DMS 273 treated with DMSO at 0.1 percent for 48 hours (cell line): Measurements from ENCODE around the gene PANX1.

Experiments
- DNase-seq: peaks from one replicate; lab custom pipeline; 2025; lab: John Stamatoyannopoulos, UW

Gene PANX1

GRCh38 chr11:94129512-94130297 lies 1.1 kb downstream of the PANX1 start:
- DNase-seq, result no peak

DNA sequence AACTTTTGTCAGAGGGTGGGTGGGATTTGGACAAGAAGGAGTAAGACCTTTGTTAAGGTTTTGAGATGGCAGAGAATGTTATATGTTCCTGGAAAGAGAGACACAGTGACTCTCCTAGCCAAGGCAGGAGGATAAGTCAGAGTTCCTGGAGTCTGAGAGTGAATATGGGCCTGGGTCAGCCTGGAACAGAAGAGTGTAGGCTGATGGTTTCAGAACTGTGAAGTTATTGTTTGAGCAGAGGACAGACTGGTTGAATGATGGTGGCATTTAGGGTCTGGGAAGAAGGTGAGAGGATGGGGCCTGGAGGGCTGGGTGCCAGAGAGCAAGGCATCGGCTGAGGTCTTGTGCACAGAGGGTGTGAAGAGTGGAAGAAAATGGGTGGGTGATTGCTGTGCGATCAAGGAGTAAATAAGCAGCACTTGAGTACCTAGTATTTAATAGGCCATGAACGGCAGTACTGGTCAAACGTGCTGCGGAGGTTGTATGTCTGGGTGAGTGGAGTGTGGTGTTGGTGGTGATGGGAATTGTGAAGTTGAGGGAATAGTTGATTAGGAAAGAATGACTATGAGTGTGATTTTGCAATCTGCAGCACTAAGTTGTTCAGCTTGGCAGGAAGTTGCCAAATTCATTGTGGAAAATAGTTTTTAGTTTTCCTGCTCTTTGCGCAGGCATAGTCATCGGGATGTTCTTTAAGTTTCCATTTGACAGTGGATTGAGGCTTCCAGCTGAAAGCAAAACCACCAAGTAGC lies 1.8 kb downstream of the PANX1 start:
- DNase-seq, result no peak

- no peak for DNase-seq
Measured at GRCh38 chr11:94131047-94131717, 2.5 kb downstream of the PANX1 start.

GRCh38 chr11:94131718-94132115 lies 3.1 kb downstream of the PANX1 start:
- DNase-seq, result no peak

- no peak for DNase-seq
Measured at GRCh38 chr11:94132152-94132558, 3.5 kb downstream of the PANX1 start.

GRCh38 chr11:94132823-94133408 lies 4.3 kb downstream of the PANX1 start:
- DNase-seq, result no peak

DNA sequence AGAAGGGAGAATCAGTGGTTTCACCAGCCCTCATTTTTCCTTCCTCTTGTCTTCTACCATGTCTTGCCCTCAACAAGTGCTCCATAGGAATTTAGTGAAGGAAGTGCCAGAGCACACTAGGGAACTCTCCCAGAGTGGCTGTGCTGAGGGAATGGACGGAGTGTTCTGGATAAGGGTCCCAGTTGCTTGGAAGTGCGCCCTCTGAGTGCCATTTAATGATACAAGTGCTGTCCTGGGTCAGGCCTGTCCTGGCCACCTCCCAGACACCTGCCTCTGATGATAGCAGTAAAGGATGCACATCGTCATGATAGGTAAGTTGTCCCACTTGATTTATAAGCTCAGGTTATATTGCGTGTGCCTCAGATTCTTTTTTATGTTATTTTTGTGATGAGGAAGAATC lies 5.1 kb downstream of the PANX1 start:
- no peak for DNase-seq

GRCh38 chr11:94134651-94135512 lies 6.2 kb downstream of the PANX1 start:
- DNase-seq, result no peak

DNA sequence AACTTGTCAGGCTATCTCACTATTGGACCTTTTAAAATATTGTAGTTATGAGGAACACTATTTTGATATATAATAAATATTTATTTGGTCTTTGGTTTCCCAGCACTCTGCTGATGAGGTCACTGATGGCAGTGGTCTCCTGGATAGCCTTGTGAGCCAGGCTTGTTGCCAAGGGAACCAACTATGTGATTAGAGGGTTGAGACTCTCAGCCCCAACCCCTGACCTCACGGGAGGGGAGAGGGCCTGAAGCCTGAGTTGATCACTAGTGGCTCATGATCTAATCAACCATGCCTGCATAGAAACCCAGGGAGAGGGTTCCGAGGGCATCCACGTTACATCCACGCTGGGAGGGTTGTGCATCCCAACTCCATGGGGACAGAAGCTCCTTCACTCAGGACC lies 10.8 kb downstream of the PANX1 start:
- DNase-seq, result no peak

DNA sequence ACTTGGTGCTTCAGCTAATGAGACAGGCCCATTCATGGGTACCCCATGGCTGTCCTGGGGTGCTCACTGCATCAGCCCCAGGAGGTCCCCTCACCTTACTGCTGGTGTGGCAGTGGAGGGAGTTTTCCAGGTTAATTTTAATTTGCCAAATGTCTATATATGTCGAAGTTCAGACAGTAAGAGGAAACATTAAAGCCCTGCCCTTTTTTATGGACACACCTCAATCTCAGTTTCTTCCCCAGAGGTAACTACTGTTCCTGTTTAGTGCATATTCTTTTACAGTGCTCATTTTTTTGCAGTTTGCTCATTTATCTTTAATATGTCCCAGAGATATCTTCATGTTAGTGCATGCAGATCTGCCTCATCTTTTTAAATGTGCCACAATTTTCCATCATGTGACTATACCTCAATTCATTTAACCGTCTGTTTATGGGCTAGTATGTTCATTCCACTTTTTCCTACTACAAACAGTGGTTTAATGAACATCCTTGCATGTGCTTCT lies 11.6 kb downstream of the PANX1 start:
- no peak for DNase-seq

DNA sequence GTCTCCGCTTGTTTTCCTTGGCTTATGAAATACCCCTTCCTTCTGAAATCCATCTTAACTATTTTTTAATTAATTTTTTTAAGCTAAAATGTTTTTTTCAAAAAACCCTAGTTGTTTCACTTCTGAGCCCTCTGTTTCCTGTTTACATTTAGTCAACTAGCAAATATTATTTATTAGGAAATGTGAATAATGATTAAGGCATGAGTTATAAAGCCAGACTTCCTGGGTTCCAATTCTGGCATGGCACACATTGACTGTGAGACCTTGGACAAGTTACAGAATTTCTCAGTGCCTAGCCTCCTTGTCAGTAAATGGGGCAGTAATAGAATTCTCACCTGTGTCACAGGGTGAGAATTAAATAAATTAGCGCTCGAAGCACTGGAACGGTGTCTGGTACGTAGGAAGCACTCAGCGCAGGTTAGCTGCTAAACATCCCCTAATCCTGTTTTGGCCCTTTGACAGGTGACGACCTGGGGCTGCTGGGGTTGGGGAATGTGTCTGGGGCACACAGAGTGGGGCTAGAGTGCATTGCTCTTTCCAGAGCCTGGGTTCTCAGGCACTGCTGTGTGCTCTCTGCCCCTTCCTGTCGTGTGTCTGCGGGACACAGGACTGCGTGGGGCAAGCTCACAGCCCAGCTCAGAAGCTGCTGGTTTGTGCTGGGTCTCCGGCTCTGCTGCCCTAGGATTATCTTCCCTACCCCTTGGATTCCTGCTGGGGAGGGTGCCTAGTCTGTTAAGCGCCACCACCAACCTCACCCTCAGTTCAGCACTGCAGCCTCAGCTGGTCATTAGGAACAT lies 13.1 kb downstream of the PANX1 start:
- no peak for DNase-seq

GRCh38 chr11:94142308-94143281 lies 14.0 kb downstream of the PANX1 start:
- no peak for DNase-seq

- DNase-seq, result no peak
Measured at GRCh38 chr11:94144216-94144615, 15.6 kb downstream of the PANX1 start.

GRCh38 chr11:94144664-94145063 lies 16.0 kb downstream of the PANX1 start:
- DNase-seq, result no peak

DNA sequence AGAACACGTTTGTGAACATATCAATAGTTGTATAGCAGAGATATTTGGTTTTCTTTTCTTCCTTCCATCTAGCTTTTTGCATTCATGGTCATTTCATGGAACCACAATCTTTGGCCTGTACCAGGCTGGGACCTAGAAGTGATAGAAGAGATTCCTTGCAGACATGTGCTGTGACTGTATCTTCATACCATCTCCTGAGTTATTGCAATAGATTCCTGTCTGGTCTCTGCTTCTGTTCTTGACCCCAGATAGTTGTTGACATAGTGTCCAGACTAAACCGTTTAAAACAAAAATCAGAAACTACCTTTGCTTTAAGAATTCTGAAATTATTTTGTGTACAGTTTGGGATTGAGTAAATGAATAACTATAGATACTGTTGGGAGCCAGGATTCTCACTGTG lies 16.8 kb downstream of the PANX1 start:
- no peak for DNase-seq

DNA sequence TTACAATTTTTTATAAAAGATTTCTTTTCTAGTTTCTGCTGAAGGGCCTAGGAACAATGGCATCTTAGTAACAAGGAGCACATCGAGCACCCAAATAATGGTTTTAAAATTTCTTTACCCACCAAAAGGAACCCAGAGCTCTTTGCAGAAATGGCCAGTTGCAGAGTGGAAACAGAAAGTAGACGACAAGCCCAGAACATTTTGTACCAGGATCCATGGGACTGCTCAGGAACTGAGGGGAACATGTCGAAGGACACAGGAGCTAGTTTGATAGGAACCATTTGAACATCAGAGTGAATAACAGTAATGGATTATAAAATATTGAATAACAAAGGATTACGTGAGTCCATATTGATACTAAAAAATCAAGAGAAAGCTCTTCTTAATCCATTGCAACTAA lies 17.3 kb downstream of the PANX1 start:
- DNase-seq, result no peak

DNA sequence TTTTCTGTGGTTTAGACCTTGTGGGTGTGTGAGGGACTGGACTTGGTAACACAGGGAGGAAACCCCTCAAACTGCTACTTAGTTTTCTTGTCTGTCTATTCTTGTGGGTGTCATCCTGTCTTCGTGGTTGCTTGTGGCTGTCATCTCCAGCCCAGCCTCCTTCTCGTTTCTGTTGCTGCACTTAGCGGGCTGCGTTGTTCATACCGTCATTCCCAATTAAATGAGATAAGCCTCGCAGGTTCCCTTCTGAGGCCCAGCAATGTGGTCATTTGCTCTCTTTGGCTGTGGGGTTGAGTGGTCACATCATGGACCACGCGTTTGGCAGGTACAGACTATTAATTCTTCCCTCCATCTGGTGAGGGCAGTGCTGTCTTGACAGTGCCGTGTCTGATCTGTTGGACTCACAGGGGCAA lies 18.8 kb downstream of the PANX1 start:
- no peak for DNase-seq

GRCh38 chr11:94148189-94148588 lies 19.5 kb downstream of the PANX1 start:
- DNase-seq, result no peak

DNA sequence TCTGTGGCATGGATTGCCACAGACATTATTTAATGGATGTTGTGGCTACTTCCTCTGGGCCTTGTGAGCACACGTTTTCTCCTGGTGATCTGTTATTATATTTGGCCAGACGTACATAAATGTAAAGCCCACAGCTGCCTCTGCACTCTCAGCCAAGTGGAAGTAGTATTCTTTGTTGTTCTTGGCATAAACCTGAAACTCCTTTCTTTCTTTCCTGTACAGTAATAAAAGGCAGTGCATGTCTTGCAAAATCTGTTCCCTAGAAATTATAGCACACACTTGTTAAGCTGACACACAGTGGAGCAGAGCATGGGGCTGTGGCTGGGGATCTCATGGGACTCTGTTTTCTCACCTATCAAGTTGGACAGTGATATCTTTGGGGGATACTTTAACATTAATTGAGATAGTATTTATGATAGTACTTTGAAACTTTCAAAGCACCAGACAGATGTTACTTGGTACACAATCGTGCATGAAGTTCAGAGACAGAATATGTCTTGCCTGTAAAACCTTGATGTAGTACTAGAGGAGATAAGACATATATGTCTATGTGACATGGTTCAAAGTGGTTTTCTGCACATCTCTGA lies 20.9 kb downstream of the PANX1 start:
- DNase-seq, result no peak
